ENCODE data around the gene GPX1. TPM values are rescaled to one million over a fixed set of nuclear protein-coding genes. Genes with fewer than 3 reads are reported as not detected.
A peak's percentile ranks its signal among the peaks of the same experiment; 100 is the strongest.
"Not testable (repeated sequence)": the region's sequence is repeated elsewhere in the genome, so short reads cannot be mapped to it uniquely, and the experiment has no call there.

Gene GPX1
- total RNA-seq, result 10 to 100 TPM; 34.7 to 70.0 (median 59.1) TPM
- total RNA-seq (2013), result 134 TPM

- Histone ChIP-seq H3K36me3 (ENCODE audit: control insufficient read depth, insufficient read depth, low read length) (peaks cover 30% of the 10 kb centered on the region), H3K4me3 (ENCODE audit: low read length) (peak within 1 kb of the TSS; percentile 65)
- peaks cover 6% of the 10 kb centered on the region for H3K36me3 Mint-ChIP-seq
These were observed at the start of gene GPX1 for GRCh38 chr3:49358217-49358883. GPX1 (minus strand) TSS chr3:49358353; CDS start chr3:49358278, 75 bp downstream.

DNA sequence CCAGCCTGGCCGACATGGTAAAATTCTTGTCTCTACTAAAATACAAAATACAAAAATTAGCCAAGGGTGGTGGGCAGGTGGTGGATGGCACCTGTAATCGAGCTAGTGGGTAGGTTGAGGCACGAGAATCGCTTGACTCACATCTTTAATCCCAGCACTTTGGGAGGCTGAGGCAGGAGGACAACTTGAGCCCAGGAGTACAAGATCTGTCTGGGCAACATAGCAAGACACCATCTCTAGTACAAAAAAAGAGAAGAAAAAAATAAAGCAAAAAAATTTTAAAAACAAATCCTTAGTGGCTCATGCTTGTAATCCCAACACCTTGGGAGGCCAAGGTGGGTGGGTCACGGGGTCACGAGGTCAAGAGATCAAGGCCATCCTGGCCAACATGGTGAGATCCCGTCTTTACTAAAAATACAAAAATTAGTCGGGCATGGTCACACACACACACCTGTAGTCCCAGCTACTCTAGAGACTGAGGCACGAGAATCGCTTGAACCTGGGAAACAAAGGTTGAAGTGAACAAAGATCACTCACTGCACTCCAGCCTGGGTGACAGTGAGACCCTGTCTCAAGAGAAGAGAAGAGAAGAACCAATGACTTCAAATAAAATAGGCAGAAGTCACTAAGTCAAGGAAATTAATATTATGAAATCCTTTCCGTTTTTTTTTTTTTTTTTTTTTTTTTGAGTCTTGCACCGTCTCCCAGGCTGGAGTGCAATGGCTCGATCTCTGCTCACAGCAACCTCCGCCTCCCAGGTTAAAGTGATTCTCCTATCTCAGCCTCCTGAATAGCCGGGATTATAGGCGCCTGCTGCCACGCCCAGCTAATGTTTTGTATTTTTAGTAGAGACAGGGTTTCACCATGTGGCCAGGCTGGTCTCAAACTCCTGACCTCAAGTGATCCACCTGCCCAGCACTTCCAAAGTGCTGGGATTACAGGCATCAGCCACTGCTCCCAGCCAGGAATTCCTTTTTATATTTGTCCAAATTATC is 48.7 kb upstream of the GPX1 start:
- Histone ChIP-seq H3K4me3 (ENCODE audit: low read length) (no peak overlapping the region), H3K27me3 (ENCODE audit: control insufficient read depth, insufficient read depth, low read length) (no peaks in the 10 kb centered on the region), H3K4me1 (ENCODE audit: control insufficient read depth, insufficient read depth, low read length) (peaks cover 45% of the 10 kb centered on the region), H3K9me3 (ENCODE audit: control insufficient read depth, insufficient read depth, low read length) (no peaks in the 10 kb centered on the region), H3K27ac (ENCODE audit: low read length) (peak overlapping the region; percentile 29), H3K36me3 (ENCODE audit: control insufficient read depth, insufficient read depth, low read length) (no peaks in the 10 kb centered on the region)
- Mint-ChIP-seq H3K9me3 (no peaks in the 10 kb centered on the region), H3K4me3 (peak overlapping the region; percentile 28), H3K36me3 (no peaks in the 10 kb centered on the region), H3K27ac (peak overlapping the region; percentile 68 to 78), H3K27me3 (ENCODE audit: low read depth in 2 of 2) (no peaks in the 10 kb centered on the region), H3K4me1 (peaks cover 53 to 54% of the 10 kb centered on the region in 2 donors)
- 70% methylated on average over 15 of the region's 17 CpGs for WGBS (ENCODE audit: insufficient coverage)
- DNase-seq (no peak), ATAC-seq (no peak)
- no peak for TF ChIP-seq CTCF (IDR thresholded peaks at IDR 0.05)
- intact Hi-C loops (cut with micrococcal nuclease), result no loop called here

More at GRCh38 chr3:49358217-49358883, at the start of gene GPX1:
- intact Hi-C loops (cut with micrococcal nuclease), result no loop called here
- ATAC-seq (peak; percentile 81 to 87 (median 86)), DNase-seq (peak; percentile 66 to 83)
- WGBS (ENCODE audit: insufficient coverage), result 3% methylated on average over 46 of the region's 46 CpGs
- Mint-ChIP-seq H3K4me1 (peaks cover 18 to 21% of the 10 kb centered on the region in 2 donors), H3K9me3 (no peaks in the 10 kb centered on the region), H3K27me3 (ENCODE audit: low read depth in 2 of 2) (no peaks in the 10 kb centered on the region), H3K27ac (peak within 1 kb of the TSS; percentile 87 to 94), H3K4me3 (peak within 1 kb of the TSS; percentile 93)
- Histone ChIP-seq H3K27ac (ENCODE audit: low read length) (peak within 1 kb of the TSS; percentile 85), H3K4me1 (ENCODE audit: control insufficient read depth, insufficient read depth, low read length) (peaks cover 21% of the 10 kb centered on the region), H3K9me3 (ENCODE audit: control insufficient read depth, insufficient read depth, low read length) (no peaks in the 10 kb centered on the region), H3K27me3 (ENCODE audit: control insufficient read depth, insufficient read depth, low read length) (no peaks in the 10 kb centered on the region)
- TF ChIP-seq CTCF (IDR thresholded peaks at IDR 0.05), result no peak

DNA sequence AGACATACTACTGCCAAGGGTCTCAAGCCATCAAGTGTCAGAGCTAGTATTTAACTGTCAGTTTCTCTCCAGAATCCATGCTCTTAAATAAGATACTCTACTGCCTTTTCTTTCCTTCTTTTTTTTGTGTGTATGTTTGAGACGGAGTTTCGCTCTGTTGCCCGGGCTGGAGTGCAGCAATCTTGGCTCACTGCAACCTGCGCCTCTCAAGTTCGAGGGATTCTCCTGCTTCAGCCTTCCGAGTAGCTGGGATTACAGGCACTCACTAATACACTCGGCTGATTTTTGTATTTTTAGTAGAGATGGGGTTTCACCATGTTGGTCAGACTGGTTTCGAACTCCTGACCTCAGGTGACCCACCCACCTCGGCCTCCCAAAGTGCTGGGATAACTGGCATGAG is 47.4 kb upstream of the GPX1 start:
- not testable (repeated sequence) for H3K4me3 Mint-ChIP-seq; H3K27ac ChIP-seq (ENCODE audit: low read length)
- peak overlapping the region; percentile 68 to 78 for H3K27ac Mint-ChIP-seq

DNA sequence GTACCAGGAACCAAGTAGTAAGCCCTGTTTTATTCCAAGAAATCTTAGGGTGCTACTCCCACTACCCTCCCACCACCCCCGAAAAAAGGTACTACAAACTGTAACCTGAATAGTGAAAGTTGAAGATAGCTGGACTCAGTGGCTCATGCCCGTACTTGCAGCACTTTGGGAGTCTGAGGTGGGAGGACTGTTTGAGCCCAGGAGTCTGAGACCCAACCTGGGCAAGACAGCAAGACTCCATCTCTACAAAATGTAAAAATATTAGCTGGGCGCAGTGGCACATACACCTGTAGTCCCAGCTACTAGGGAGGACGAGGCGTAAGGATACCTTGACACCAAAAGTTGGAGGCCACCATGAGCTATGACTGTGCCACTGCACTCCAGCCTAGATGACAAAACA is 45.7 kb upstream of the GPX1 start:
- Mint-ChIP-seq H3K9me3 (no peaks in the 10 kb centered on the region), H3K27me3 (ENCODE audit: low read depth in 2 of 2) (no peaks in the 10 kb centered on the region), H3K4me3 (no peak overlapping the region), H3K36me3 (no peaks in the 10 kb centered on the region), H3K27ac (no peak overlapping the region), H3K4me1 (peaks cover 59 to 60% of the 10 kb centered on the region in 2 donors)
- no peak overlapping the region for H3K27ac ChIP-seq (ENCODE audit: low read length)
- ATAC-seq, result no peak
- peaks cover 54% of the 10 kb centered on the region for H3K4me1 ChIP-seq (ENCODE audit: control insufficient read depth, insufficient read depth, low read length)
- WGBS (ENCODE audit: insufficient coverage), result 92% methylated on average over 4 of the region's 5 CpGs
- H3K4me3 ChIP-seq (ENCODE audit: low read length), result no peak overlapping the region
- intact Hi-C loops (cut with micrococcal nuclease), result no loop called here
- no peaks in the 10 kb centered on the region for H3K9me3 ChIP-seq (ENCODE audit: control insufficient read depth, insufficient read depth, low read length)
- peaks cover 4% of the 10 kb centered on the region for H3K36me3 ChIP-seq (ENCODE audit: control insufficient read depth, insufficient read depth, low read length)
- no peak for TF ChIP-seq CTCF (IDR thresholded peaks at IDR 0.05)
- DNase-seq, result no peak
- no peaks in the 10 kb centered on the region for H3K27me3 ChIP-seq (ENCODE audit: control insufficient read depth, insufficient read depth, low read length)

More for the DNA sequence above, 47.4 kb upstream of the GPX1 start:
- peaks cover 50% of the 10 kb centered on the region for H3K4me1 ChIP-seq (ENCODE audit: control insufficient read depth, insufficient read depth, low read length)
- peaks cover 58% of the 10 kb centered on the region in 2 donors for H3K4me1 Mint-ChIP-seq
- WGBS (ENCODE audit: insufficient coverage), result 74% methylated on average over 9 of the region's 9 CpGs
- H3K27me3 ChIP-seq (ENCODE audit: control insufficient read depth, insufficient read depth, low read length); H3K36me3 ChIP-seq (ENCODE audit: control insufficient read depth, insufficient read depth, low read length); ATAC-seq; H3K36me3 Mint-ChIP-seq; H3K9me3 ChIP-seq (ENCODE audit: control insufficient read depth, insufficient read depth, low read length); H3K27me3 Mint-ChIP-seq (ENCODE audit: low read depth in 2 of 2); DNase-seq; H3K4me3 ChIP-seq (ENCODE audit: low read length); H3K9me3 Mint-ChIP-seq; intact Hi-C loops (cut with micrococcal nuclease): not testable (repeated sequence)

Data from natural killer cell (primary cell).